ENCODE results near the gene FN3KRP.
A peak's percentile ranks its signal among the peaks of the same experiment; 100 is the strongest.

The FN3KRP gene

DNA sequence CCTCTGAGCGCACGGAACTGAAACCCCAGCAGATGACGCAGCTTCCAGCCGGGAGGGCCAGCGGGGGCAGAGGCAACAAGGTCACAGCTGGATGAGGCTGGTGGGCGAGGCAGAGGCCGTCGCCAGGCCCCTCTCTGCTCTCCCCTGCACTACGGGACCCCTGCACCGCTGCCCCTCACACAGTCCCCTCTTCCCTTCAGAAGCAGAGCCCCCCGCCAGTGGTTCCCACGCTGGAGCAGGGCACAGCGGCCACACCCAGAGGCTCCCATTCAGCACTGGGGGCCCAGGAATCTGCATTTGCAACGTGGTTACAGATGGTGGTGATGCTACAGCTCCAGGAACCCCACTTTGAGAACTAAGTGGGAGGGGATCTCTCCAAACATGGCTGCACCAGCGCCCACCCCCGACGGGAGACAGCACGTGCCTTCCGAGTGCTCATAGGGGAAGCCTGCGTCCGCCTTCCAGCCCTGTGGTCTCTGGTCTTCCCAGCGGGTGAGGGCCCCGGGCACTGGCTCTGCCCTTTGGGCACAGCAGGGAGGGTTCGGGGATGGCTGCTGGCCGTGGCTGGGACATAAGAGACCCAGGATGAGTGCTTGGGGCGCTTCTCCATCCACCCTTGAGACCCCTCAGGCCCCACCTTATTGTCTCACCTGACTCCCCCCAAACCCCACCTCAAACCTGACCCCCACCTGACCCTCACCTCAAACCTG, 13.3 kb upstream of the FN3KRP start:
- Histone ChIP-seq H3K4me3 (ENCODE audit: low read length) (peak overlapping the region; percentile 73), H3K9ac (ENCODE audit: low read length) (peak overlapping the region; percentile 64), H3K79me2 (ENCODE audit: low read length) (no peaks in the 10 kb centered on the region), H4K20me1 (ENCODE audit: insufficient read depth, low read length) (no peaks in the 10 kb centered on the region), H3K9me3 (ENCODE audit: insufficient read depth, low read length) (no peaks in the 10 kb centered on the region), H3K4me1 (ENCODE audit: low read length) (peaks cover 37% of the 10 kb centered on the region), H3K27ac (ENCODE audit: low read length) (peak overlapping the region; percentile 50), H3K36me3 (replicated peaks; ENCODE audit: low read depth, low read length) (no peaks in the 10 kb centered on the region), H3K4me2 (ENCODE audit: low read length) (peak overlapping the region; percentile 91), H3K27me3 (ENCODE audit: low read depth, low read length) (no peaks in the 10 kb centered on the region), H2AFZ (ENCODE audit: low read depth, low read length) (0 out of 2 replicates have a peak overlapping the region, but pooled peaks have one; percentile 34)
- TF ChIP-seq EZH2phosphoT487 (IDR thresholded peaks at IDR 0.05; ENCODE audit: low read depth): no peak
- TF ChIP-seq, protein P1, sequence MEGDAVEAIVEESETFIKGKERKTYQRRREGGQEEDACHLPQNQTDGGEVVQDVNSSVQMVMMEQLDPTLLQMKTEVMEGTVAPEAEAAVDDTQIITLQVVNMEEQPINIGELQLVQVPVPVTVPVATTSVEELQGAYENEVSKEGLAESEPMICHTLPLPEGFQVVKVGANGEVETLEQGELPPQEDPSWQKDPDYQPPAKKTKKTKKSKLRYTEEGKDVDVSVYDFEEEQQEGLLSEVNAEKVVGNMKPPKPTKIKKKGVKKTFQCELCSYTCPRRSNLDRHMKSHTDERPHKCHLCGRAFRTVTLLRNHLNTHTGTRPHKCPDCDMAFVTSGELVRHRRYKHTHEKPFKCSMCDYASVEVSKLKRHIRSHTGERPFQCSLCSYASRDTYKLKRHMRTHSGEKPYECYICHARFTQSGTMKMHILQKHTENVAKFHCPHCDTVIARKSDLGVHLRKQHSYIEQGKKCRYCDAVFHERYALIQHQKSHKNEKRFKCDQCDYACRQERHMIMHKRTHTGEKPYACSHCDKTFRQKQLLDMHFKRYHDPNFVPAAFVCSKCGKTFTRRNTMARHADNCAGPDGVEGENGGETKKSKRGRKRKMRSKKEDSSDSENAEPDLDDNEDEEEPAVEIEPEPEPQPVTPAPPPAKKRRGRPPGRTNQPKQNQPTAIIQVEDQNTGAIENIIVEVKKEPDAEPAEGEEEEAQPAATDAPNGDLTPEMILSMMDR (IDR thresholded peaks at IDR 0.05; ENCODE audit: low read depth, low read length): no peak

GRCh38 chr17:82703935-82704865, 12.3 kb upstream of the FN3KRP start:
- Histone ChIP-seq H4K20me1 (ENCODE audit: insufficient read depth, low read length) (no peaks in the 10 kb centered on the region), H3K79me2 (ENCODE audit: low read length) (no peaks in the 10 kb centered on the region), H3K4me1 (ENCODE audit: low read length) (peaks cover 41% of the 10 kb centered on the region), H3K9ac (ENCODE audit: low read length) (no peak overlapping the region), H3K9me3 (ENCODE audit: insufficient read depth, low read length) (no peaks in the 10 kb centered on the region), H3K36me3 (replicated peaks; ENCODE audit: low read depth, low read length) (no peaks in the 10 kb centered on the region), H3K27ac (ENCODE audit: low read length) (no peak overlapping the region), H2AFZ (ENCODE audit: low read depth, low read length) (no peak overlapping the region), H3K4me2 (ENCODE audit: low read length) (peak overlapping the region; percentile 91), H3K27me3 (ENCODE audit: low read depth, low read length) (no peaks in the 10 kb centered on the region), H3K4me3 (ENCODE audit: low read length) (peak overlapping the region; percentile 73; the same call in 1 of the 2 replicates)
- TF ChIP-seq, protein P1 (IDR thresholded peaks at IDR 0.05; ENCODE audit: low read depth, low read length): no peak
- TF ChIP-seq EZH2phosphoT487 (IDR thresholded peaks at IDR 0.05; ENCODE audit: low read depth): no peak

DNA sequence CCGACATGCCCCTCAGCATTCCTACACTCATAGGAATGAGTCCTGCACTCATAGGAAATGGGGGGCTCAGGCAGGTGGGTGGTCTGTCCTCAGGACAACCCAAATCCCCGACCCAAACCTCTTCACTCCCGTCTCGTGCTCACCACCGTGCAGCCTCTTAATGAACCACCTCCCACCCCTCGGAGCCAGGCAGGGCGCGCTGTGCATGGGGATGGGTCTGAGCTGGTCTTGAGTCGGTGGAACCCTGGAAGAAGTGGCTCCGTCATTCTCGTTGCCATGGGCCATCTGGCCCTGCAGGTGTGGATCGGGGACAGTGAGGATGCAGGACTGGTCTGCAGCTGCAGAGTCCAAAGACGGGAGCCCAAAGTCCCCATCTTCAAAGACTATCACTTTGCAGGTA, 11.6 kb upstream of the FN3KRP start:
- Histone ChIP-seq H3K27ac (ENCODE audit: low read length) (no peak overlapping the region), H3K4me2 (ENCODE audit: low read length) (no peak overlapping the region), H4K20me1 (ENCODE audit: insufficient read depth, low read length) (no peaks in the 10 kb centered on the region), H3K9me3 (ENCODE audit: insufficient read depth, low read length) (no peaks in the 10 kb centered on the region), H3K4me3 (ENCODE audit: low read length) (no peak overlapping the region), H3K4me1 (ENCODE audit: low read length) (peaks cover 46% of the 10 kb centered on the region), H3K36me3 (replicated peaks; ENCODE audit: low read depth, low read length) (no peaks in the 10 kb centered on the region), H2AFZ (ENCODE audit: low read depth, low read length) (no peak overlapping the region), H3K27me3 (ENCODE audit: low read depth, low read length) (no peaks in the 10 kb centered on the region), H3K9ac (ENCODE audit: low read length) (no peak overlapping the region), H3K79me2 (ENCODE audit: low read length) (no peaks in the 10 kb centered on the region)
- TF ChIP-seq EZH2phosphoT487 (IDR thresholded peaks at IDR 0.05; ENCODE audit: low read depth): no peak
- TF ChIP-seq, protein P1 (IDR thresholded peaks at IDR 0.05; ENCODE audit: low read depth, low read length): no peak

GRCh38 chr17:82705756-82706155, 10.8 kb upstream of the FN3KRP start:
- no peak overlapping the region for H2AFZ ChIP-seq (ENCODE audit: low read depth, low read length)
- no peaks in the 10 kb centered on the region for H3K79me2 ChIP-seq (ENCODE audit: low read length)
- no peaks in the 10 kb centered on the region for H3K9me3 ChIP-seq (ENCODE audit: insufficient read depth, low read length)
- no peak overlapping the region for H3K4me2 ChIP-seq (ENCODE audit: low read length)
- H3K27me3 ChIP-seq (ENCODE audit: low read depth, low read length): no peaks in the 10 kb centered on the region
- H3K4me1 ChIP-seq (ENCODE audit: low read length): peaks cover 46% of the 10 kb centered on the region
- H3K4me3 ChIP-seq (ENCODE audit: low read length): no peak overlapping the region
- no peaks in the 10 kb centered on the region for H3K36me3 ChIP-seq (replicated peaks; ENCODE audit: low read depth, low read length)
- TF ChIP-seq, protein P1 (IDR thresholded peaks at IDR 0.05; ENCODE audit: low read depth, low read length): no peak
- TF ChIP-seq EZH2phosphoT487 (IDR thresholded peaks at IDR 0.05; ENCODE audit: low read depth): no peak
- no peak overlapping the region for H3K9ac ChIP-seq (ENCODE audit: low read length)
- H4K20me1 ChIP-seq (ENCODE audit: insufficient read depth, low read length): no peaks in the 10 kb centered on the region
- no peak overlapping the region for H3K27ac ChIP-seq (ENCODE audit: low read length)

All from OCI-LY3 (cell line).